Measurements from ENCODE around the gene DDX51.

DDX51 gene

GRCh38 chr12:132169376-132169775, 25.3 kb upstream of the DDX51 start:
- TF ChIP-seq CTCF (IDR thresholded peaks at IDR 0.05; ENCODE audit: borderline replicate concordance, insufficient read depth, low read depth, low read length) = no peak
- H3K4me3 ChIP-seq (ENCODE audit: low read depth, low read length) = no peak overlapping the region

- H3K4me3 ChIP-seq (ENCODE audit: low read depth, low read length) = no peak overlapping the region
- no peak for TF ChIP-seq CTCF (IDR thresholded peaks at IDR 0.05; ENCODE audit: borderline replicate concordance, insufficient read depth, low read depth, low read length)
These were observed 24.4 kb upstream of the DDX51 start for GRCh38 chr12:132168311-132169031.

- TF ChIP-seq CTCF (IDR thresholded peaks at IDR 0.05; ENCODE audit: borderline replicate concordance, insufficient read depth, low read depth, low read length) = no peak
- no peak overlapping the region for H3K4me3 ChIP-seq (ENCODE audit: low read depth, low read length)
These were observed 23.6 kb upstream of the DDX51 start for GRCh38 chr12:132167611-132168310.

- no peak for TF ChIP-seq CTCF (IDR thresholded peaks at IDR 0.05; ENCODE audit: borderline replicate concordance, insufficient read depth, low read depth, low read length)
- no peak overlapping the region for H3K4me3 ChIP-seq (ENCODE audit: low read depth, low read length)
These were observed 22.9 kb upstream of the DDX51 start for GRCh38 chr12:132166801-132167591.

GRCh38 chr12:132166093-132166492, 22.0 kb upstream of the DDX51 start:
- no peak overlapping the region for H3K4me3 ChIP-seq (ENCODE audit: low read depth, low read length)
- TF ChIP-seq CTCF (IDR thresholded peaks at IDR 0.05; ENCODE audit: borderline replicate concordance, insufficient read depth, low read depth, low read length) = no peak

GRCh38 chr12:132165584-132165983, 21.5 kb upstream of the DDX51 start:
- no peak overlapping the region for H3K4me3 ChIP-seq (ENCODE audit: low read depth, low read length)
- TF ChIP-seq CTCF (IDR thresholded peaks at IDR 0.05; ENCODE audit: borderline replicate concordance, insufficient read depth, low read depth, low read length) = no peak
